GM21515 (cell line): Measurements from ENCODE around the gene EML2.
"Not testable (repeated sequence)": the region's sequence is repeated elsewhere in the genome, so short reads cannot be mapped to it uniquely, and the experiment has no call there.

Source experiments
- ATAC-seq: cut with Tn5 transposase; IDR thresholded peaks from one replicate; pipeline ENCODE4 v1.9.1; 2021; ENCODE audit not compliant: unreplicated experiment

Gene EML2

DNA sequence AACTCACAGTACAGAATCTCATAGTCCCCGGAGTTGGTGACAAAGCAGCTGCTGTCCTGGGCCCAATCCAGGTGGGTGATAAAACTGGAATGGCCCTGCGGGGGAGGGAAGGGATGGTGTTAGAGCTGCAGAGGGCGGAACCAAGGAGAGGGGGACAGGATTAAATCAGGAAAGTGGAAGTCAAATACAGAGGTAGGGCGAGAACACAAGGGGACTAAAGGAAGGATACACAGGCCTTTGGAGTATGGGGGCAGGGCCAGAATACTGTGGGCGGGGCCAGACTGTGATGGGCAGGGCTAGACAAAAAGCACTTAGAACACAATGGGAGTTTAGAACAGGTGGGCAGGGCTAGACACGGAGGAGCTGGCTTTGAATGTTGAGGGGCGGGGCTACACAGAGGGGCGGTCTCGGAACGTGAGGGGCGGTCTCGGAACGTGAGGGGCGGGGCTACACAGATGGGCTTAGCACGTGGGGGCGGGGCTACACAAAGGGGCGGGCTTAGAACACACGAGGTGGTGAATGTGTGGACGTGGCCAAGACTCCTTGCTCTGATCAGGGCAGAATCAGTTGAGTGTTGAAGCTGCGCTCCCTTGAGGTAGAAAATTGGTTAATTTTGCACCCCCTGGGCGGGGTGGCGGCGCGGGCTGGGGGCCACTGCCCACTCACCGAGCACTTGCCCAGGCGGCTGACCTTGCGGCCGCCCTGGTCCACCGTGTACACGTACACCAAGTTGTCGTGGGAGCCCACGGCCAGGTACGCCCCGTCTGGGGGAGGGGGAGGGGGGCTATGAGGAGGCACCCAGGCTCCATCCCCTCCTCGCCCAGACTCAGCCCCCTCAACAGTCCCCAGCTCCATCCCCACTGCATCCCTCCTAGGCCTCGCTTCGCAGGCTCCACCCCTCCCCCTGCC, 23.1 kb downstream of the EML2 start:
- ATAC-seq, result peak; percentile 48

DNA sequence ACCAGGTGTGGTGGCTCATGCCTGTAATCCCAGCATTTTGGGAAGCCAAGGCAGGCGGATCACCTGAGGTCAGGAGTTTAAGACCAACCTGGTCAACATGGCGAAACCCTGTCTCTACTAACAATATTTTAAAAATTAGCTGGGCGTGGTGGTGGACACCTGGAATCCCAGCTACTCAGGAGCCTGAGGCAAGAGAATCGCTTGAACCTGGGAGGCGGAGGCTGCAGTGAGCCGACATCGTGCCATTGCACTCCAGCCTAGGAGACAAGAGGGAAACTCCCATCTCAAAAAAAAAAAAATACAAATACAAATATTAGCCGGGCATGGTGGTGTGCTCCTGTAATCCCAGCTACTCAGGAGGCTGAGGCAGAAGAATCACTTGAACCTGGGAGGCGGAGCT, 24.1 kb downstream of the EML2 start:
- ATAC-seq, result not testable (repeated sequence)

- peak; percentile 43 for ATAC-seq
Measured at GRCh38 chr19:45613926-45614725, 25.1 kb downstream of the EML2 start.

DNA sequence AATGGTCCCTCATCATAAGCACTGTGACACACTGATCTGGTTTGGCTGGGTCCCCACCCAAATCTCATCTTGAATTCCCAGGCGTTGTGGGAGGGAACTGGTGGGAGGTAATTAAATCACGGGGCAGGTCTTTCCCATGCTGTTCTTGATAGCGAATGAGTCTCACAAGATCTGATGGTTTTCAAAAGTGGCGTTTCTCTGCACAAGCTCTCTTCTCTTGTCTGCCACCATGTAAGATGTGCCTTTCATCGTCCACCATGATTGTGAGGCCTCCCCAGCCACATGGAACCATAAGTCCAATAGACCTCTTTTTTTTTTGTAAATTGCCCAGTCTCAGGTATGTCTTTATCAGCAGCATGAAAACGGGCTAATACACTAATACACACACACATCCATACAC, 30.2 kb downstream of the EML2 start:
- no peak for ATAC-seq

DNA sequence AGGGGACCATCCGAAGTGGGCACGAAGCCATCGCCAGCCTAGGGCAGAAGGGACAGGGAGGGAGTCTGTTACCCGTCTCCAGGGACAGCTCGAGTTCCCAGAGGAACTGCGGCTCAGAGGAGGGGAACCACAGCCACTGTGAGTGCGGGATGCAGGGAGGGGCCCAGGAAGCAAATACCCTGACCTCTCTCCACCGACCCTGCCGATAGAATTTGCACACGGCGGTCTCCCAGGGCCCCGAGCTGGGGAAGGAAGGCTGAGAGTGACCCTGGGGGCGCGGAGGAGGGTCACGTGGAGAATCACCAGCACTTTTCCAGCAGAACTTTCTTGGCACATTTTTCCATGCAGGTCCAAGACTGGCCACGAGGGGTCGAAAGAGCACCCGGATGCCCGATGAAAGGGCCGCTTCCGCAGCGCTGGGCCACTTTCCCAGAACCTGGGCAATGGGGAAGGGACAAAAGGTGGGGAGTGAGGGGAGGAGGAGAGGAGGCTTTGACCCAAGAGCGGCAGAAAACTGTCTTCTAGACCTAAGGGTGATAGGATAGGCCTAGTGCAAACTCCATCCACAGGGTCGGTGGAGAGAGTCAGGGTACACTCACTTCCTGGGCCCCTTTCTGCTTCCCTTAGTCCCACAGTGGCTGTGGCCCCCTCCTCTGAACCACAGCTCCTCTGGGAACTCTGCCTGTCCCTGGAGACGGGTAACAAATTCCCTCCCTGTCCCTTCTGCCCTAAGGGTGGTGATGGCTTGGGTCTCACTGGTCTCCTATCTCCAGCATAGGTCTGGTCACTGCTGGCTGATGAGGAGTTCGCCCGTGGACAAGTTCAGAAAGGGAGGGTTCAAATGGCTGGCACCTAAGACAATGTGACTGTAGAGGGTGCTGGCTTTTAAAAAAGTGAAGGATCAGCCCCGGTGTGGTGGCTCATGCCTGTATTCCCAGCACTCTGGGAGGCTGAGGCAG, 31.8 kb downstream of the EML2 start:
- ATAC-seq, result no peak

DNA sequence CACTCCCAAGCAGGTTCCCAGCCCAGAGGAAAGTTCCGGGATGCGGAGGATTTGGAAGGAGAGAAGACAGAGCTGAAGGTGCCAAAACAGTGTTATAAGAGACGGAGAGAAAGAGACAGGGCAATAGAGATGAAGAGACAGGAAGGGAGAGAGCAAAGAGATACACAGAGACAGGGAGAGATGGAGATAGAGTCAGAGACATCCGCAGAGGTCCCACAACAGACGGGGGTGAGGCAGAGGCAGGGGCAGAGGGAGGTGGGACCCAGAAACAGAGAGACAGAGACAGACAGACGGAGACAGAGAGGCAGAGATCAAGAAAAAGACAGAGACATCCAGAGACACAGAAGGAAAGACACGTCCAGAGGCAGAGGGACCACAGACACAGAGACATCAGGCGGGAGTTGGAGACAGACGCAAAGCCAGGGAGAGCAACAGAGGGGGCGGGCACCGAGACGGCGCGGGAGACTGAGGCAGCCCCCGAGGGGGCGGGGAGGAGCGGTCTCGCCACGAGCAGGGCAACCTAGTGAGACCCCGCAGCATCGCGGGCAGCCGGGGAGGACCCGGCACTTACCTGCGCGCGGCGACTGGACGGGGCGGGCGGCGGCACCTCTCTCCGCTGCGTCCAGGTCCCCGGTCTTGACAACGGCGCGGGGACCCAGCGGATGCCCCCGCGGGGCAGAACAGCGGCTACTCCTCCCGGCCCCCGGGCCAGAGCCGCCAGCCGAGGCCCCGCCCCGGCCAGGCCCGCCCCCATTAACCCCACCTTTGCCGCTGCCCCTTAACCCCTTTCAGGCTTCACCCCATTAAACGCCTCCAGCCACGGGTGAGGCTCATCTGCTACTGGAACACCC, 37.4 kb downstream of the EML2 start, which contains the start of gene GPR4:
Gene GPR4 (minus strand): TSS at position 689 of the 851 bp plus-strand sequence. CDS start 10,346 bp downstream, outside the sequence.
- no peak for ATAC-seq

GRCh38 chr19:45601115-45601514, 38.1 kb downstream of the EML2 start:
- no peak for ATAC-seq

DNA sequence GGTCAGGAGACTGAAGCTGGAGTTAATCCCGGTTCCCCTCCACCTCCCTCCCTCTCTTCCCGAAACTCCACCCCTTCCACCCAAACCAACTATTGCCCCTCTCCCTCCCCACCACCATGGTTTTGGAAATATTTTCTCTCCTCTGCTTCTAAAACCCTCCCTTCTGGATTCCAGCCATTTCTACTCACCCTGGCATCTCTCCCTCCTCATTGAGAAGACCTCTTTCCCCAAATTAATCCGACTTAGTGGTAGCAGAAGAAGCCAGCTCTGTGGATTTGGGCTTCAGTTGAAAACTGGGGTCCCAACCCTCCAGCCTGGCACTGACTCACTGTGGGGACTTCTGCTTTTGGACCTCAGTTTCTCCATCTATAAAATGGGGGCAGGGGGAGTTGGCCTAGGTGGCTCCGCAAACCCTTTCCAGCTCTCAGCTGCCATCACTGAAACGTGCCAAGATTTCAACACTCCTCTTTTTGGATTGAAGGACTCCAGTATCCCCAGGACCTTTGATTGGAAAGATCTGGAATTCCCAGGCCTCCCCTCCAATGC, 38.8 kb downstream of the EML2 start:
- no peak for ATAC-seq

DNA sequence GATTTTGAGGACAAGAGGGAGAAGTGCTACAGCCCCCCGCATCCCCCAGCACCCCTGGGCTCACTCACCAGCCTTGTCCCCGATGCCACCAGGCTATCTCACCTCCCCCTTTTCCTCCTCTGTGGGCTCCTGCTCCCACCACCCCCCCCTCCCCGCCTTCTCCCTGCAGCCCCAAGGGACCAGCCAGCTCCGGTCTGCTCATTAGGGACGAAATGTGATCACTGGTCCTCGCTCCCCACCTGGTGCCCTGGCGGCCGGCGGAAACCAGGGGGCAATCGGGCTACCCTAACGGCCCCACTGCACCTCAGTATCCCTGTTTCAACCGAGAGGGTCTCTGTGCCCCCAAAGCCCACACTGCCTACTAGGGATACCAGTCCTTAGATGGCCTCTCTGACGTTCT, 39.9 kb downstream of the EML2 start:
- ATAC-seq, result no peak

DNA sequence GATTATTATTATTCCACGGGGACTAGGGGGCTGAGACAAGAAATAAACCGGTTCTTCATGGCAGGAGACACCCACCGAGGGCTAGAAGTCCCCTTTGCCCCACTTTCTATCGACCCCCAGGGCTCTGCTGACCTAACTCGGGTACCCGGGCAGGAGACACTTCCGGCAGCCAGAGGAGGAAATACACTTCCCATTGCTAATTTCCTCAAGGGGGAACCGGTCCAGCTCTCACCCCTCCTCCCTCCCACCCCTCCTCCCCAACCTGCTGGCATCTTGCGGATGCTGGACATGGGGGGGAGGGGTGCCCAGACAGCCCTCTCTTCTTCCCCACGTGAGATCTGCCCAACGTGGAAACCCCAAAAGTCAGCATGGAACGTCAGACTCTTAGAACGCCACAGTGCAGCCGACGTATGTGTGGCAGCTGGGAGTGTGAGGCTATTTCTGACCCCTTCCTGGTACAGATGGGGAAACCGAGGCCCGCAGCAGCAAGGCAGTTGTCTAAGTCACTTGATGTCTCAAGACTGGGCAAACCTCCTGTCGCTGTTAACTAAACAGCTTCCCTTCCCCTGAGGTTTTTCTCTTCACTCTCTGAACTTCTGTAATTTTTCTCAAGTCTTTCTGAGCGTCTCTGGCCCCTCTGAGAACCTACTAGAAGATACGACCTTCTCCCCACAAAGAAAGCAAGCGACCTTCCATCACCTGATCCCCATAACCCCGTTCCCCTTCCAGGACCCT, 40.8 kb downstream of the EML2 start:
- ATAC-seq, result no peak

- ATAC-seq, result no peak
Measured at GRCh38 chr19:45597425-45598111, 41.6 kb downstream of the EML2 start.

DNA sequence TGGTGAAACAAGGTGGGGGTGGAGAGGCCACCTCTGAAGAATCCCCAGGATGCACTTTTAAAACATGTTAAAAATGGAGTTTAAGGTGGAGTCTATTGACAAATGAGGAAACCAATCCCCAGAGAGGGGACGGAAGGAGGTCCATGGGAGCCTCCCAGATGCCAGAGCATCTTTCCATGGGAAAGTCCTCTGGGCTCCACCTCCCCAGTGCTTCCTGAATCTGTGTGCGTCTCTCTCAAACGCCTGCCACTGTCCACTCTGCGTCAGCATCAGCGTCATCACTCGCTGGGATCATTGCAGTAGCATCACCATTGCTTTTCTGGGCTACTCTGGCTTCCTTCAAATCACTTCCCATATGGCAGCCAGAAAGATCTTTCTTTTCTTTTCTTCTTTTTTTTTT, 43.4 kb downstream of the EML2 start:
- no peak for ATAC-seq

DNA sequence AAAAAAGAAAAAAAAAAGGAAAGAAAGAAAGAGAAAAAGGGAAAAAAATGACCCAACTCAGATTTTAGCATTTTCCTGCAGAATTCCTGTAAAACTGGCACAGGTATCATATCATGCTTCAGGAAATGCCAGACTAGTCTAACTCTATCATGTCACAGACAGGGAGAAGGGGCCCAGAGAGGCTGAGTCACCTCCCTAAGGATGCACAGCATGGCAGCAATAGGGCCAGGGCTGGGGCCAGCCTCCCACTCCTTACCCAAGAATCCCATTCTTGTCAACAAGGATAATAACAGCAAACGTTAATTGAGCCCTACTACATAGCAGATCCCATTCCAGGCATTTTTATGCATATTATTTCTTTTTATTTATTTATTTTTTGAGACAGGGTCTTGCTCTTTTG, 45.7 kb downstream of the EML2 start:
- ATAC-seq, result no peak

DNA sequence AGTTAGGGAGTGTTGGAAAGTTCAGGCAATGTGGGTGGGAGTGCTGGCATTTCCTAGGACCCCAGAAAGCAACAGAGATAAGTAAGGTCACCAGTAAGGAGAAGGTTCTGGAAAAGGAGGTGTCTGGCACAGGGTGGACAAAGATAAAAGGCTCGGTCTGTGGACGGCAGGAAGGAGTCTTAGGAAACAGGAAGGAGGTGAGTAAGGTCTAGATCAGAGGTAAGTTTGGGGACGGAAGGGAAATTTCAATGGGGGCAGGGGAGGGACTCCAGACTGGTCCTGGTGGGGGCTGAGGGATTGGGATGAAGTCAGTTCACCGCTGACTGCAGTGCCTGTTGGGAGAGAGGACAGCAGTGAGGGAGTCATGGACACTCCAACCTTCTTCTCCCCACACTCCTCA, 46.8 kb downstream of the EML2 start:
- no peak for ATAC-seq

GRCh38 chr19:45591638-45592005, 47.6 kb downstream of the EML2 start:
- no peak for ATAC-seq

GRCh38 chr19:45591004-45591637, 48.1 kb downstream of the EML2 start:
- ATAC-seq, result no peak

- no peak for ATAC-seq
Measured at GRCh38 chr19:45590300-45591003, 48.7 kb downstream of the EML2 start.
